Measurements from ENCODE around the gene MSI2.

Gene MSI2

DNA sequence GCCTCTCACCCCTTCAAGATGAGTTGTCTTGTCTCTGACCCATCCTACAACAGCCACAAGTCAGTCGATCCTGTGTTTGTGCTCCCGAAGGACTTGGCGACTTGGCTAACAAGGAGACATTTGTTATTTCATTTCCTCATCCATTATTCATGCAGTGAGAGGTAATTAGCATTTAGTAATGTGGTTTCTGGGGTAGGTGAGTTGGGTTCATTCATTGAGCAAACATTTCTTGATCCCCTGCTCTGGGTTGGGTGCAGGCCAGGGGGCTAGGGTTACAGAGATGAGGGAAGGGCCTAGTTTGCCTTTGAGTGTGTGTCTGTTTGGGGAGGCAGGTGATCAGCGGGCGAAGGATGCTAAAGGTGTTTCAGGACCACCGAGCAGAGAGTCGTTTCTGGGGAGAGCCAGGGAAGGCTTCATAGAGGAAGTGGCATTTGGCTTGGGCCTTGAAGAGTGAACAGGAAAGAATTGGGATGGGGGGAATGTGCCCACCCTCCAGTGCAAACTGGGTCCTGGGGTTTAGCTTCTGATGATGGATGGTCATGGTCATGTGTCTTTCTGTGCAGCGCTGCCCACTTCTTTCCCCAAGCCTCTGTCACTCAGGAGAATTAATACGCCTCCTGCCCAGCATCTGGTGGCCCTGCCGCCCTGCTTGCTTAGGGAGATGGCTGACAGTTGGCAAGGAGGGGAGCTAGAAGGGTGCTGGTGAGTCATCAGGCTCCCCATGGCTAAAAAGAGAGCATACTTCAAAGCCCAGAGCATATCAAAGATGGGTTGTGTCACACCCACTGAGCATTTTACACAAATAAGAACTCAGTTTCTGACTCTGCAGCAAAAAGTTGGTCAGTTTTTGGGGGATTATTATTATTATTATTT lies 38.5 kb downstream of the MSI2 start:
- H3F3A ChIP-seq (ENCODE audit: control insufficient read depth, insufficient read depth), result no peaks in the 10 kb centered on the region
- H3K9me2 ChIP-seq (replicated peaks; ENCODE audit: control insufficient read depth, low read length), result no peaks in the 10 kb centered on the region
- no peak for TF ChIP-seq EZH2phosphoT487 (IDR thresholded peaks at IDR 0.05; ENCODE audit: borderline replicate concordance, low read length)
- TF ChIP-seq, protein P1, sequence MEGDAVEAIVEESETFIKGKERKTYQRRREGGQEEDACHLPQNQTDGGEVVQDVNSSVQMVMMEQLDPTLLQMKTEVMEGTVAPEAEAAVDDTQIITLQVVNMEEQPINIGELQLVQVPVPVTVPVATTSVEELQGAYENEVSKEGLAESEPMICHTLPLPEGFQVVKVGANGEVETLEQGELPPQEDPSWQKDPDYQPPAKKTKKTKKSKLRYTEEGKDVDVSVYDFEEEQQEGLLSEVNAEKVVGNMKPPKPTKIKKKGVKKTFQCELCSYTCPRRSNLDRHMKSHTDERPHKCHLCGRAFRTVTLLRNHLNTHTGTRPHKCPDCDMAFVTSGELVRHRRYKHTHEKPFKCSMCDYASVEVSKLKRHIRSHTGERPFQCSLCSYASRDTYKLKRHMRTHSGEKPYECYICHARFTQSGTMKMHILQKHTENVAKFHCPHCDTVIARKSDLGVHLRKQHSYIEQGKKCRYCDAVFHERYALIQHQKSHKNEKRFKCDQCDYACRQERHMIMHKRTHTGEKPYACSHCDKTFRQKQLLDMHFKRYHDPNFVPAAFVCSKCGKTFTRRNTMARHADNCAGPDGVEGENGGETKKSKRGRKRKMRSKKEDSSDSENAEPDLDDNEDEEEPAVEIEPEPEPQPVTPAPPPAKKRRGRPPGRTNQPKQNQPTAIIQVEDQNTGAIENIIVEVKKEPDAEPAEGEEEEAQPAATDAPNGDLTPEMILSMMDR (IDR thresholded peaks at IDR 0.05; ENCODE audit: low read depth, low read length, poor library complexity, severe bottlenecking), result no peak
- no peaks in the 10 kb centered on the region for H3K4me1 ChIP-seq (ENCODE audit: control insufficient read depth, low read length)
- peaks cover 64% of the 10 kb centered on the region for H3K79me2 ChIP-seq (ENCODE audit: control insufficient read depth, low read length)
- H3K4me3 ChIP-seq (ENCODE audit: low read length), result no peak overlapping the region
- H4K20me1 ChIP-seq (ENCODE audit: control insufficient read depth, insufficient read depth, low read depth, low read length), result no peaks in the 10 kb centered on the region
- no peak overlapping the region for H3K27ac ChIP-seq (ENCODE audit: low read depth, low read length)
- H3K4me2 ChIP-seq (ENCODE audit: low read length), result no peak overlapping the region
- H3K36me3 ChIP-seq (ENCODE audit: control insufficient read depth, low read length), result peaks cover 79% of the 10 kb centered on the region
- no peaks in the 10 kb centered on the region for H3K9me3 ChIP-seq (ENCODE audit: control insufficient read depth, insufficient read depth, low read length)
- H3K27me3 ChIP-seq (ENCODE audit: control insufficient read depth, low read length), result no peaks in the 10 kb centered on the region

DNA sequence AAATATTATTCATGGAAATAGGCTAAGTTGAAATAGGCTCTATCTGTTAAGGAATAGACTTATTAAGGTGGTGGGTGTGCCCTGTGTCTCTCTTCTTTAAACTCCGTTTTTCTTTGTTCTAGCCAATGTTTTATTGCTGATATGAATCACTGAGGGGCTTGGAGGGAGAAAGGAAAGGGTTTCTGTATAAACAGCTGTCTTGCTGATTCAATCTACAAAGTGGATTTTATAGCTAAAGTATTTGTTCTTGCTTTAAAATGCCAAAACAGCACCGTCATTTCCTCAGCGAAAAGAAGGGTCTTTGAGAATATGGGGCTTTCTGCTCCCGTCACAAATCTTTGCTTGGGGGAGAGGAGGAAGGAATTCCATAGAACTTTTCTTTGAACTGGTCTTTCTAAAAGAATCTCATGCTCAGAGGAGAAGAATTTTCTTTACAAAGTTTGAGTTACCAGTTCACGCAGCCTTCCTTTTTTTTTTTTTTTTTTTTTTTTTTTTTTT lies 39.3 kb downstream of the MSI2 start:
- Histone ChIP-seq H3K9me2 (replicated peaks; ENCODE audit: control insufficient read depth, low read length) (no peaks in the 10 kb centered on the region), H3K4me3 (ENCODE audit: low read length) (no peak overlapping the region), H3K4me2 (ENCODE audit: low read length) (no peak overlapping the region), H3K27me3 (ENCODE audit: control insufficient read depth, low read length) (no peaks in the 10 kb centered on the region), H3K79me2 (ENCODE audit: control insufficient read depth, low read length) (peaks cover 63% of the 10 kb centered on the region), H3K4me1 (ENCODE audit: control insufficient read depth, low read length) (no peaks in the 10 kb centered on the region), H3F3A (ENCODE audit: control insufficient read depth, insufficient read depth) (no peaks in the 10 kb centered on the region), H3K9me3 (ENCODE audit: control insufficient read depth, insufficient read depth, low read length) (no peaks in the 10 kb centered on the region), H3K36me3 (ENCODE audit: control insufficient read depth, low read length) (peaks cover 84% of the 10 kb centered on the region), H4K20me1 (ENCODE audit: control insufficient read depth, insufficient read depth, low read depth, low read length) (no peaks in the 10 kb centered on the region), H3K27ac (ENCODE audit: low read depth, low read length) (no peak overlapping the region)
- TF ChIP-seq, protein P1 (IDR thresholded peaks at IDR 0.05; ENCODE audit: low read depth, low read length, poor library complexity, severe bottlenecking), result no peak
- TF ChIP-seq EZH2phosphoT487 (IDR thresholded peaks at IDR 0.05; ENCODE audit: borderline replicate concordance, low read length), result no peak

DNA sequence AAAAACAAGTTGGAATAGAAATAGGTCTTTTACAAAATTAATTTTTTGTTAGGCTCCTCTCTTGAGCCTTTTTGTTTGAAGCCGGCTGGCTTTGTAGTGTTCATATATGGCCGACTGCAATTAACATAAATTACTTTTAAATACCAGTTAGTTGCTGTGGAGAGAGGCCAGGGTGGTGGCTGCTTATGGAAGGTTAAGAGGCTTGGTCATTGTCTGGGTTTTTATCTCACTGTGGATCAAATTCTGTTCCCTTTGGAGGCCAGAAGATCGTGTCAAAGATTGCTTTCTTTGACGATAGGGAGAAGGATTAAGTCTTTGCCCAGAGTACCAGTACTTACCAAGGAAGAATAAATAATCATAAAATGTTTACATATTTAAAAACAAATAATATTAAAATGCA lies 39.9 kb downstream of the MSI2 start:
- H3K79me2 ChIP-seq (ENCODE audit: control insufficient read depth, low read length), result peaks cover 61% of the 10 kb centered on the region
- H3K4me3 ChIP-seq (ENCODE audit: low read length), result no peak overlapping the region
- no peaks in the 10 kb centered on the region for H3K27me3 ChIP-seq (ENCODE audit: control insufficient read depth, low read length)
- H4K20me1 ChIP-seq (ENCODE audit: control insufficient read depth, insufficient read depth, low read depth, low read length), result no peaks in the 10 kb centered on the region; the same call in 1 of the 2 replicates
- H3K36me3 ChIP-seq (ENCODE audit: control insufficient read depth, low read length), result peaks cover 84% of the 10 kb centered on the region
- no peaks in the 10 kb centered on the region for H3F3A ChIP-seq (ENCODE audit: control insufficient read depth, insufficient read depth)
- H3K9me3 ChIP-seq (ENCODE audit: control insufficient read depth, insufficient read depth, low read length), result no peaks in the 10 kb centered on the region
- H3K4me2 ChIP-seq (ENCODE audit: low read length), result no peak overlapping the region
- no peaks in the 10 kb centered on the region for H3K9me2 ChIP-seq (replicated peaks; ENCODE audit: control insufficient read depth, low read length)
- H3K27ac ChIP-seq (ENCODE audit: low read depth, low read length), result no peak overlapping the region
- TF ChIP-seq EZH2phosphoT487 (IDR thresholded peaks at IDR 0.05; ENCODE audit: borderline replicate concordance, low read length), result no peak
- TF ChIP-seq, protein P1 (IDR thresholded peaks at IDR 0.05; ENCODE audit: low read depth, low read length, poor library complexity, severe bottlenecking), result no peak
- H3K4me1 ChIP-seq (ENCODE audit: control insufficient read depth, low read length), result no peaks in the 10 kb centered on the region

Measured in DOHH2 (cell line).